Measurements from ENCODE around the gene BMAL1. TPM values are rescaled to one million over a fixed set of nuclear protein-coding genes. Genes with fewer than 3 reads are reported as not detected.

Gene BMAL1
- total RNA-seq, 1 experiment from 2014 or later = 8.3 TPM

DNA sequence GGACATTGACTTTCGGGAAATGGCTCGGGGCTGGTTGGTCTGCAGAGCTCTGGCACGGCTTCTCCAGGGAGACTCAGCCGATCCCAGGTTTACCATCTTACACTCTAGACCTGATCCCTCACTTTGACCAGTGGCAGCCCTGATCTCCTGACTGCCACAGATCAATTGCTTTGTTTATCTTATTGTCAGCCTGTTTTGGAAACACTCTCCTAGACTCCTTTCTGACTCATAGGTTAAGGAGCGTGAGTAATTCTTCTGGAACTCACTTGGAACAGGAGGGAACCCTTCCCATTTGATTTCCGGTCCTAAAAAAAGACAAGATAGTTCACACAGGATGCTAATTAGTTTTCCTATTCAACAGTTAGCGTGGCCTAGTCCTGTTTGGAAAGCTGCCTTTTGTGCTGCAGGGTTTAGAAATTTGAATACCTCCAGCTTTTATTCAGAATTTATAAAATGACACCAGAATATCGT lies 16.0 kb upstream of the BMAL1 start:
- H3K27me3 Mint-ChIP-seq (ENCODE audit: low read depth) = no peaks in the 10 kb centered on the region; the same call in 1 of the 2 replicates
- no peak overlapping the region for H3K4me3 Mint-ChIP-seq
- no peaks in the 10 kb centered on the region for H3K9me3 Mint-ChIP-seq
- H3K36me3 Mint-ChIP-seq = no peaks in the 10 kb centered on the region
- ChIA-PET CTCF (interaction anchor here (1.0 to 1.1 kb wide), 2 partner anchors 11 to 15 kb away, joined by 3 to 4 read pairs; no protein-coding TSS in a partner anchor), POLR2A (no interaction called here)
- H3K4me1 Mint-ChIP-seq = peaks cover 41% of the 10 kb centered on the region
- H3K27ac Mint-ChIP-seq = no peak overlapping the region
- no peak for DNase-seq (ENCODE audit: low spot score)
- ATAC-seq = no peak; the same call in 1 of the 2 replicates
- TF ChIP-seq USF1 (CRISPR knock-in tag; IDR thresholded peaks at IDR 0.05) = no peak
- no peak for TF ChIP-seq ZNF416 (CRISPR knock-in tag; IDR thresholded peaks at IDR 0.05)
- TF ChIP-seq CBFB (CRISPR knock-in tag; IDR thresholded peaks at IDR 0.05; ENCODE audit: low read depth) = no peak
- TF ChIP-seq ZNF232 (CRISPR knock-in tag; IDR thresholded peaks at IDR 0.05) = no peak
- no peak for TF ChIP-seq EMX1 (CRISPR knock-in tag; IDR thresholded peaks at IDR 0.05)
- TF ChIP-seq ATF2 (CRISPR knock-in tag; IDR thresholded peaks at IDR 0.05; ENCODE audit: borderline replicate concordance, low read depth) = no peak
- no peak for TF ChIP-seq ATF3 (CRISPR knock-in tag; conservative IDR thresholded peaks at IDR 0.05)
- TF ChIP-seq RORB (CRISPR knock-in tag; IDR thresholded peaks at IDR 0.05) = no peak
- TF ChIP-seq USF2 (CRISPR knock-in tag; IDR thresholded peaks at IDR 0.05) = no peak
- TF ChIP-seq TP53 (CRISPR knock-in tag; IDR thresholded peaks at IDR 0.05) = no peak
- TF ChIP-seq GABPB1 (CRISPR knock-in tag; IDR thresholded peaks at IDR 0.05) = no peak
- no peak for TF ChIP-seq ZNF425 (CRISPR knock-in tag; conservative IDR thresholded peaks at IDR 0.05)
- no peak for TF ChIP-seq IRF2 (CRISPR knock-in tag; IDR thresholded peaks at IDR 0.05; ENCODE audit: borderline replicate concordance, low read depth)
- no peak for TF ChIP-seq TEAD1 (CRISPR knock-in tag; IDR thresholded peaks at IDR 0.05)
- TF ChIP-seq ESRRA (CRISPR knock-in tag; IDR thresholded peaks at IDR 0.05; ENCODE audit: borderline replicate concordance) = no peak
- TF ChIP-seq, protein P1, sequence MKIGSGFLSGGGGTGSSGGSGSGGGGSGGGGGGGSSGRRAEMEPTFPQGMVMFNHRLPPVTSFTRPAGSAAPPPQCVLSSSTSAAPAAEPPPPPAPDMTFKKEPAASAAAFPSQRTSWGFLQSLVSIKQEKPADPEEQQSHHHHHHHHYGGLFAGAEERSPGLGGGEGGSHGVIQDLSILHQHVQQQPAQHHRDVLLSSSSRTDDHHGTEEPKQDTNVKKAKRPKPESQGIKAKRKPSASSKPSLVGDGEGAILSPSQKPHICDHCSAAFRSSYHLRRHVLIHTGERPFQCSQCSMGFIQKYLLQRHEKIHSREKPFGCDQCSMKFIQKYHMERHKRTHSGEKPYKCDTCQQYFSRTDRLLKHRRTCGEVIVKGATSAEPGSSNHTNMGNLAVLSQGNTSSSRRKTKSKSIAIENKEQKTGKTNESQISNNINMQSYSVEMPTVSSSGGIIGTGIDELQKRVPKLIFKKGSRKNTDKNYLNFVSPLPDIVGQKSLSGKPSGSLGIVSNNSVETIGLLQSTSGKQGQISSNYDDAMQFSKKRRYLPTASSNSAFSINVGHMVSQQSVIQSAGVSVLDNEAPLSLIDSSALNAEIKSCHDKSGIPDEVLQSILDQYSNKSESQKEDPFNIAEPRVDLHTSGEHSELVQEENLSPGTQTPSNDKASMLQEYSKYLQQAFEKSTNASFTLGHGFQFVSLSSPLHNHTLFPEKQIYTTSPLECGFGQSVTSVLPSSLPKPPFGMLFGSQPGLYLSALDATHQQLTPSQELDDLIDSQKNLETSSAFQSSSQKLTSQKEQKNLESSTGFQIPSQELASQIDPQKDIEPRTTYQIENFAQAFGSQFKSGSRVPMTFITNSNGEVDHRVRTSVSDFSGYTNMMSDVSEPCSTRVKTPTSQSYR (CRISPR knock-in tag; IDR thresholded peaks at IDR 0.05) = no peak
- no peak for TF ChIP-seq SMAD4 (CRISPR knock-in tag; IDR thresholded peaks at IDR 0.05)

DNA sequence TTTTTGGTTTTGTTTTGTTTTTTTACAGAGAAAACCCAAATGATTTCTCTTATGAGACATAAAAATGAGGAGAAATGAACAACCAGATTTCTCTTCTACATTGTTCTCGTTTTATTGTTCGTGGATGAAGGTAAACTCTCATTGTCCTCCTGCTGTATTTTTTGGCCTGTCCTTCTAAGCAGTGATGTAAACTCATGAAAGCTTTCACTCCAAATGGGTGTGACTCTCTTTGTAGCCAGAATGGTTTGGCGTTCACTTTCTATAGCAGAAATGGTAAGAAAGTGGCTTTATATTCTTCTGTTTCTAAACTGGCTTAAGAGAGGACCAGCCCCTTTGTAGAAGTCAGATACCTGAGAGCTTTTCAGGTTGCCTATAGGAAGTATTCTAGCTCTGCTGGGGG lies 15.5 kb upstream of the BMAL1 start:
- Mint-ChIP-seq H3K4me1 (peaks cover 41% of the 10 kb centered on the region), H3K27ac (no peak overlapping the region), H3K27me3 (ENCODE audit: low read depth) (no peaks in the 10 kb centered on the region; the same call in 1 of the 2 replicates), H3K4me3 (no peak overlapping the region), H3K9me3 (no peaks in the 10 kb centered on the region), H3K36me3 (no peaks in the 10 kb centered on the region)
- ChIA-PET CTCF (interaction anchor here (1.0 kb wide), 1 partner anchor 14 kb away, joined by 4 read pairs; no protein-coding TSS in a partner anchor), POLR2A (no interaction called here)
- DNase-seq (ENCODE audit: low spot score) = no peak
- no peak for ATAC-seq
- TF ChIP-seq SMAD3 (CRISPR knock-in tag; IDR thresholded peaks at IDR 0.05; ENCODE audit: borderline replicate concordance) = no peak
- no peak for TF ChIP-seq ZNF263 (CRISPR knock-in tag; IDR thresholded peaks at IDR 0.05; ENCODE audit: low read depth)
- no peak for TF ChIP-seq USF2 (CRISPR knock-in tag; IDR thresholded peaks at IDR 0.05)
- TF ChIP-seq, protein P2, sequence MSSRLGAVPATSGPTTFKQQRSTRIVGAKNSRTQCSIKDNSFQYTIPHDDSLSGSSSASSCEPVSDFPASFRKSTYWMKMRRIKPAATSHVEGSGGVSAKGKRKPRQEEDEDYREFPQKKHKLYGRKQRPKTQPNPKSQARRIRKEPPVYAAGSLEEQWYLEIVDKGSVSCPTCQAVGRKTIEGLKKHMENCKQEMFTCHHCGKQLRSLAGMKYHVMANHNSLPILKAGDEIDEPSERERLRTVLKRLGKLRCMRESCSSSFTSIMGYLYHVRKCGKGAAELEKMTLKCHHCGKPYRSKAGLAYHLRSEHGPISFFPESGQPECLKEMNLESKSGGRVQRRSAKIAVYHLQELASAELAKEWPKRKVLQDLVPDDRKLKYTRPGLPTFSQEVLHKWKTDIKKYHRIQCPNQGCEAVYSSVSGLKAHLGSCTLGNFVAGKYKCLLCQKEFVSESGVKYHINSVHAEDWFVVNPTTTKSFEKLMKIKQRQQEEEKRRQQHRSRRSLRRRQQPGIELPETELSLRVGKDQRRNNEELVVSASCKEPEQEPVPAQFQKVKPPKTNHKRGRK (CRISPR knock-in tag; IDR thresholded peaks at IDR 0.05; ENCODE audit: borderline replicate concordance) = no peak
- TF ChIP-seq ATF3 (CRISPR knock-in tag; conservative IDR thresholded peaks at IDR 0.05) = no peak
- no peak for TF ChIP-seq NR1H2 (CRISPR knock-in tag; IDR thresholded peaks at IDR 0.05)
- TF ChIP-seq JAZF1 (CRISPR knock-in tag; IDR thresholded peaks at IDR 0.05) = no peak
- TF ChIP-seq ZNF416 (CRISPR knock-in tag; IDR thresholded peaks at IDR 0.05) = no peak
- no peak for TF ChIP-seq NR2C2 (CRISPR knock-in tag; IDR thresholded peaks at IDR 0.05)
- no peak for TF ChIP-seq ETV6 (CRISPR knock-in tag; IDR thresholded peaks at IDR 0.05)
- no peak for TF ChIP-seq TP53 (CRISPR knock-in tag; IDR thresholded peaks at IDR 0.05)

Data from WTC11 (cell line).